Endodermal cell (in vitro differentiated cells): Measurements from ENCODE around the gene SORCS2. TPM values are rescaled to one million over a fixed set of nuclear protein-coding genes. Genes with fewer than 3 reads are reported as not detected.

ENCODE experiments used
- DNase-seq: peaks from one replicate; pipeline ENCODE4 v3.0.0-alpha.2; 2017
- H3K27ac ChIP-seq: 2 replicates; pipeline ENCODE4 v1.5.1; 2013; ENCODE audit warnings: mild to moderate bottlenecking, low read depth, low read length, moderate library complexity
- H3K27me3 ChIP-seq: 2 replicates; pipeline ENCODE4 v1.6.1; 2013; ENCODE audit warnings: mild to moderate bottlenecking, low read length, moderate library complexity; ENCODE audit not compliant: insufficient read depth, control insufficient read depth, poor library complexity, severe bottlenecking
- H3K36me3 ChIP-seq: 2 replicates; pipeline ENCODE4 v1.7.0; 2013; ENCODE audit warnings: mild to moderate bottlenecking, low read length, moderate library complexity; ENCODE audit not compliant: control insufficient read depth, insufficient read depth
- H3K4me1 ChIP-seq: one replicate; pipeline ENCODE4 v1.7.0; 2013; ENCODE audit warnings: low read length; ENCODE audit not compliant: control insufficient read depth, insufficient read depth
- H3K4me3 ChIP-seq: 2 replicates; pipeline ENCODE4 v1.5.1; 2013; ENCODE audit warnings: mild to moderate bottlenecking, low read length, moderate library complexity
- H3K9ac ChIP-seq: 2 replicates; pipeline ENCODE4 v1.6.1; 2013; ENCODE audit warnings: mild to moderate bottlenecking, low read length, moderate library complexity; ENCODE audit not compliant: poor library complexity, severe bottlenecking; ENCODE audit errors: extremely low read depth
- H3K9me3 ChIP-seq: 2 replicates; pipeline ENCODE4 v1.6.1; 2013; ENCODE audit warnings: mild to moderate bottlenecking, low read length, moderate library complexity; ENCODE audit not compliant: control insufficient read depth
- H3K27ac Mint-ChIP-seq: 2 replicates; pipeline ENCODE4 v1.8.0; 2020; ENCODE audit warnings: mixed read lengths
- H3K27me3 Mint-ChIP-seq: 2 replicates; pipeline ENCODE4 v1.8.0; 2021; ENCODE audit warnings: mild to moderate bottlenecking, mixed read lengths; ENCODE audit not compliant: insufficient read depth
- H3K36me3 Mint-ChIP-seq: 2 replicates; pipeline ENCODE4 v1.8.0; 2020; ENCODE audit warnings: low read depth, mixed read lengths
- H3K4me1 Mint-ChIP-seq: 2 replicates; pipeline ENCODE4 v1.8.0; 2020; ENCODE audit warnings: mixed read lengths
- H3K4me3 Mint-ChIP-seq: 2 replicates; pipeline ENCODE4 v1.8.0; 2020; ENCODE audit warnings: mild to moderate bottlenecking, moderate library complexity, mixed read lengths
- H3K9me3 Mint-ChIP-seq: 2 replicates; pipeline ENCODE4 v1.8.0; 2020; ENCODE audit warnings: mild to moderate bottlenecking, mixed read lengths
- CTCF ChIP-seq: fragments of 200-600 bp; sonication (generic); conservative IDR thresholded peaks from 2 replicates; pipeline ENCODE4 v1.5.0; 2021; ENCODE audit warnings: antibody characterized with exemption, mild to moderate bottlenecking
- whole genome bisulfite sequencing, 2 experiments: methylation state at CpG; one replicate each; pipeline versions ENCODE4 v1.1.5 to v1.1.7; 2013; ENCODE audit warnings: missing lambda C conversion rate in 2 of 2, mixed read lengths in 1 of 2; ENCODE audit not compliant: insufficient coverage in 1 of 2, insufficient read length in 1 of 2; 5-methylcytosine and 5-hydroxymethylcytosine counted together
- total RNA-seq, 2 donors: library from RNA; stranded (reverse); fragmentation: NEBNext Ultra II Directional in 1 of 2; extraction: Animal tissue kit (Norgen Biotek cat#: 25700) in 1 of 2; gene quantifications; 2 replicates in 1 of 2; 3 replicates in 1 of 2; pipeline ENCODE4 v1.2.1, GENCODE V29; 2021

SORCS2 gene
- total RNA-seq, 2 donors from 2014 or later, result 1.4 to 1.9 TPM

DNA sequence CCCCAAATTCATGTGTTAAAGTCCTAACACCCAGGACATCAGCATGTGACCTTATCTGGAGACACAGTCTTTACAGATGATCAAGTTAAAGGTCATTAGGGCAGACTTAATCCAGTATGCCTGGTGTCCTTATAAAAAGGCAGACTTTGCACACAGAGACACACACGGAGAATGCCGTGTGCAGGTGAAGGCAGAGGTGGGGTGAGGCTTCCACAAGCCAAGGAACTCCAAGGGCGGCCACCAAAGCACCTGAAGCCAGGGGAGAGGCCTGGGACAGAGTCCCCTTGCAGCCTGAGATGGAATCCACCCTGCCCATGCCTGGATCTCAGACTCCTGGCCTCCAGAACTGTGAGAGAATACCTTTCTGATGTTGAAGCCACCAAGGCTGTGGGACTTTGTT, 26.1 kb upstream of the SORCS2 start:
- H3K4me1 ChIP-seq, result no peaks in the 10 kb centered on the region
- no peak for TF ChIP-seq CTCF
- Mint-ChIP-seq H3K9me3 (no peaks in the 10 kb centered on the region), H3K4me3 (no peak overlapping the region), H3K27me3 (peaks cover 2% of the 10 kb centered on the region), H3K36me3 (no peaks in the 10 kb centered on the region), H3K27ac (no peak overlapping the region), H3K4me1 (no peaks in the 10 kb centered on the region)
- no peaks in the 10 kb centered on the region for H3K27me3 ChIP-seq
- no peak overlapping the region for H3K9ac ChIP-seq
- no peak overlapping the region for H3K27ac ChIP-seq
- no peaks in the 10 kb centered on the region for H3K9me3 ChIP-seq
- no peak overlapping the region for H3K4me3 ChIP-seq
- DNase-seq, result no peak
- WGBS, 2 experiments, result 95 to 98% methylated on average over 3 of the region's 3 CpGs
- no peaks in the 10 kb centered on the region for H3K36me3 ChIP-seq

DNA sequence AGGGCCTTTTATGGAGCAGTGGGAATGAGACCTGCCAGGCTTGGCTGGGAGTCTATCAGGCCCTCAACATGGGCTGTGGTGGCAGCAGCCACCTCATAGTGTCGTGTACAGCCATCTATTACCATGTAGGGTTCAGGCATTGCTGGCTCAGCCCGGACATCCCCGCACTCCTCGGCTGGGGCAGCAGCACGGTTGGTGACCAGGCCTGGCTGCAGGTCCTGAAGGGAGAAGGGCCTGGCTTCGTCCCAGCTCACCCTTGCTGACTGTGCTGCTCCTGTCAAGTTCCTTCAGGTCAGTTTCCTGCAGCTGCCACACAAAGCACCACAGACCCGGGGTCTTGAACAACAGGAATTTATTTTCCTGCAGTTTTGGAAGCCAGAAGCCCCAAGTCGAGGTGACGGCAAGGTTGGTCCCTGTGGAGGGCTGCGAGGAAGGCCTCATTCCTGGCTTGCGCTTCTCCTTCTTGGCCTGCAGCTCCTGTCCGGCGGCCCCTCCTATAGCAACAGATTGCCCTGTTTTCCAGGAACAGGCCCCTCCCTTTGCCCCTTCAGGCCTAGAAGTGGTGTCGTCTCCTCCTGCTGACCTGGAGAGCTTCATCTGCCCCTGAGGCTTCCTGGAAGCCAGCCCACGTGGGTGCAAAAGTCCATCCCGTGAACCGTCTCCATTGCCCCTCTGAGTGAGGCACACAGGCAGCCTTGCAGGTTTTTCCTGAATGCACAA, 25.2 kb upstream of the SORCS2 start:
- H3K9ac ChIP-seq, result no peak overlapping the region

GRCh38 chr4:7167706-7168105, 24.6 kb upstream of the SORCS2 start:
- no peak overlapping the region for H3K4me3 Mint-ChIP-seq
- DNase-seq, result peak; percentile 38
- Histone ChIP-seq H3K4me1 (no peaks in the 10 kb centered on the region), H3K27ac (no peak overlapping the region), H3K36me3 (no peaks in the 10 kb centered on the region), H3K9ac (no peak overlapping the region), H3K9me3 (no peaks in the 10 kb centered on the region), H3K27me3 (no peaks in the 10 kb centered on the region), H3K4me3 (no peak overlapping the region)
- peaks cover 2% of the 10 kb centered on the region for H3K27me3 Mint-ChIP-seq
- peak; percentile 34 for TF ChIP-seq CTCF
- no peak overlapping the region for H3K27ac Mint-ChIP-seq
- 90 to 91% methylated on average over 2 to 4 of the region's 4 CpGs for WGBS, 2 experiments
- no peaks in the 10 kb centered on the region for H3K4me1 Mint-ChIP-seq
- no peaks in the 10 kb centered on the region for H3K36me3 Mint-ChIP-seq
- H3K9me3 Mint-ChIP-seq, result no peaks in the 10 kb centered on the region

More for the DNA sequence above, 25.2 kb upstream of the SORCS2 start:
- Mint-ChIP-seq H3K27me3 (peaks cover 2% of the 10 kb centered on the region), H3K36me3 (no peaks in the 10 kb centered on the region), H3K4me1 (no peaks in the 10 kb centered on the region), H3K4me3 (no peak overlapping the region), H3K9me3 (no peaks in the 10 kb centered on the region), H3K27ac (no peak overlapping the region)
- DNase-seq, result peak; percentile 48
- H3K27ac ChIP-seq, result no peak overlapping the region
- no peaks in the 10 kb centered on the region for H3K9me3 ChIP-seq
- WGBS, 2 experiments, result 89% methylated on average over 12 to 17 of the region's 17 CpGs
- H3K4me3 ChIP-seq, result no peak overlapping the region
- no peaks in the 10 kb centered on the region for H3K4me1 ChIP-seq
- TF ChIP-seq CTCF, result no peak
- no peaks in the 10 kb centered on the region for H3K36me3 ChIP-seq
- H3K27me3 ChIP-seq, result no peaks in the 10 kb centered on the region
